HL-60 (cell line): ENCODE data around the gene EEF1B2.

ENCODE experiments used
- CTCF ChIP-seq: IDR thresholded peaks from one replicate; pipeline ENCODE4 v1.5.1; 2011; ENCODE audit warnings: low read length, control low read depth, inconsistent platforms; ENCODE audit not compliant: insufficient read depth
- POLR2AphosphoS5 ChIP-seq: IDR thresholded peaks from 2 replicates; pipeline ENCODE4 v1.6.1; 2012; ENCODE audit warnings: low read depth
- REST ChIP-seq: IDR thresholded peaks from 2 replicates; pipeline ENCODE4 v1.6.1; 2012; ENCODE audit warnings: low read depth; ENCODE audit not compliant: insufficient replicate concordance
- SPI1 ChIP-seq: IDR thresholded peaks from 2 replicates; pipeline ENCODE4 v1.6.1; 2012; ENCODE audit warnings: low read depth, mild to moderate bottlenecking, borderline replicate concordance

- TF ChIP-seq CTCF (no peak), SPI1 (no peak), POLR2AphosphoS5 (no peak), REST (no peak)
Observed at GRCh38 chr2:206193671-206194357, 34.1 kb downstream of the EEF1B2 start.
